ENCODE data around the gene FHOD1.

FHOD1 gene

DNA sequence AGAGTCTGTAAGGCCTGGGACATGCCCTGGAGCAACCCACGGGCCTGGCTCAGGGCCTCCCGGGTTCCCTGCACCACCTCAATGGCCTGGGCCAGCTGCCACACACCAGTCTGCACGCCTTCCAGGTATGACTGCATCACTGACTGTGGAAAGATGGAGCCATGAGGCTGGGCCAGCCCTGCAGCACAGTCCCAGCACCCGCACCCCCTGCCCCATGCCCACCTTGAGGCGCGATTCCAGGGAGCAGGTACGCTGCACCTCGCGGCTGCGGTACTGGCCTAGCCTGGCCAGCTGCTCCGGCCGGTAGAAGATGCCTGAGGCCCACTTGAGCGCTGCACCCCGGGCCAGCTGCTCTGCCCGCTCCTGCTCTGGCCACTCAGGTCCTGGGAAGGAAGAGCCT lies 58.5 kb downstream of the FHOD1 start:
- CTCF ChIA-PET, result interaction anchor here (1.1 to 2.8 kb wide), 6 partner anchors 11 to 228 kb away, joined by 3 to 17 read pairs (median 3); partner anchors contain the start of gene NOL3
- POLR2A ChIA-PET, result no interaction called here
- TF ChIP-seq, protein P1, sequence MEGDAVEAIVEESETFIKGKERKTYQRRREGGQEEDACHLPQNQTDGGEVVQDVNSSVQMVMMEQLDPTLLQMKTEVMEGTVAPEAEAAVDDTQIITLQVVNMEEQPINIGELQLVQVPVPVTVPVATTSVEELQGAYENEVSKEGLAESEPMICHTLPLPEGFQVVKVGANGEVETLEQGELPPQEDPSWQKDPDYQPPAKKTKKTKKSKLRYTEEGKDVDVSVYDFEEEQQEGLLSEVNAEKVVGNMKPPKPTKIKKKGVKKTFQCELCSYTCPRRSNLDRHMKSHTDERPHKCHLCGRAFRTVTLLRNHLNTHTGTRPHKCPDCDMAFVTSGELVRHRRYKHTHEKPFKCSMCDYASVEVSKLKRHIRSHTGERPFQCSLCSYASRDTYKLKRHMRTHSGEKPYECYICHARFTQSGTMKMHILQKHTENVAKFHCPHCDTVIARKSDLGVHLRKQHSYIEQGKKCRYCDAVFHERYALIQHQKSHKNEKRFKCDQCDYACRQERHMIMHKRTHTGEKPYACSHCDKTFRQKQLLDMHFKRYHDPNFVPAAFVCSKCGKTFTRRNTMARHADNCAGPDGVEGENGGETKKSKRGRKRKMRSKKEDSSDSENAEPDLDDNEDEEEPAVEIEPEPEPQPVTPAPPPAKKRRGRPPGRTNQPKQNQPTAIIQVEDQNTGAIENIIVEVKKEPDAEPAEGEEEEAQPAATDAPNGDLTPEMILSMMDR (IDR thresholded peaks at IDR 0.05; ENCODE audit: control extremely low read depth, extremely low read depth, low read depth, missing control alignments), result no peak
- DNase-seq (ENCODE audit: extremely low spot score), result no peak

DNA sequence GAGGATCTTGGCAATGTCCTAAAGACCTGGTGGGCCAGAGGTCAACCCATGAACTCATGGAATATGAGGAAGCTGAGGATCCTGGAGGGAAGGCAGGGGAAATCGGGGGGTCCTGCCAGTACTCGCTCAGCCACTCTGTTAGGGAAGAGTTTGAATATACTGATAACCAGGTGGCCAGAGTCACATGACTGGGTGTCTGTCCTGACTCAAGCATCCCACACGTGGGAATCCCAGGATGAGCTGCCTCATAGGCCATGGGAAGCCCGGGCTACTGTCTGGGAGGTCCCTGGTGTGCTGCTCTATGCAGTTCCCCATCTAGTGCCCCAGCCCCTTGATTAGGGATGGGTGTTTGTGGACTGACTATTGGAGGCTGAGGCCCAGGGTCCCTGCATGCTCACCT lies 59.0 kb downstream of the FHOD1 start:
- ChIA-PET CTCF (interaction anchor here (1.1 to 4.3 kb wide), 5 partner anchors 13 to 228 kb away, joined by 3 to 45 read pairs (median 17); partner anchors contain the start of gene NOL3), POLR2A (no interaction called here)
- no peak for DNase-seq (ENCODE audit: extremely low spot score)
- TF ChIP-seq, protein P1 (IDR thresholded peaks at IDR 0.05; ENCODE audit: control extremely low read depth, extremely low read depth, low read depth, missing control alignments), result no peak

DNA sequence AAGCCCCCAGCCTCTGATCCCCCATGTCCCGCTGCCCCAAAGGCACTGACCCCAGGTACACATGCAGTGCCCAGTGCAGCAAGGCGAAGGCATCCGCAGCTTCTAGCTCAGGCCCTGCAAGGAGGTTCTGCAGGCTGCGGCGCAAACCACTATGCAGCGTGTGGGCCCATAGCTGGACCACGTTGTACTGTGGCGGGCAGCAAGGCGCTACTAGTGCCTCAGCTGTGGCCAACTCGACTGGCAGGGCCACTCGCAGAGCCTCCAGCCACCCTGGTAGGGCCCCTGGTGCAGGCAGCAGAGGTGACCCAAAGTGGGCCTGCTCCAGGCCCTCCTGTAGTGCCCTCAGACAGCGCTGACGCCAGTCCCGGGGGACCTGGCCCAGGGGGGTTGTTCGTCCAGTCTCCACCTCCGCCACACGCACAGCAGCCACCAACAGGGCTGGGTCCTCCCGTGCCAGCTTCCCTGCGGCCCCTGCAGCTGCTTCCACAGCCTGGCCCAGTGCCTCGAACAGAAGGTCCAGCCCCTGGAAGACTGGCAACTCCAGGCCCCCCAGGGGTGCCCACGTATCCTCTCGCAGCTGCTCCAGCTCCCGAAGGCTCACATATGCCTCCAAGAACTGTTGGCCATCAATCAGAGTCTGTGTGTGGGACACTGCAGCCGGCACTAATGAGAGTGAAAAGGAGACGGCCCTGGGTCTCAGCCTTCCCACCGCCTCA lies 59.9 kb downstream of the FHOD1 start:
- CTCF ChIA-PET, result interaction anchor here (1.3 to 4.3 kb wide), 6 partner anchors 12 to 212 kb away, joined by 3 to 45 read pairs (median 12); partner anchors contain the start of gene NOL3
- TF ChIP-seq, protein P1 (IDR thresholded peaks at IDR 0.05; ENCODE audit: control extremely low read depth, extremely low read depth, low read depth, missing control alignments), result no peak
- POLR2A ChIA-PET, result no interaction called here
- DNase-seq (ENCODE audit: extremely low spot score), result no peak

DNA sequence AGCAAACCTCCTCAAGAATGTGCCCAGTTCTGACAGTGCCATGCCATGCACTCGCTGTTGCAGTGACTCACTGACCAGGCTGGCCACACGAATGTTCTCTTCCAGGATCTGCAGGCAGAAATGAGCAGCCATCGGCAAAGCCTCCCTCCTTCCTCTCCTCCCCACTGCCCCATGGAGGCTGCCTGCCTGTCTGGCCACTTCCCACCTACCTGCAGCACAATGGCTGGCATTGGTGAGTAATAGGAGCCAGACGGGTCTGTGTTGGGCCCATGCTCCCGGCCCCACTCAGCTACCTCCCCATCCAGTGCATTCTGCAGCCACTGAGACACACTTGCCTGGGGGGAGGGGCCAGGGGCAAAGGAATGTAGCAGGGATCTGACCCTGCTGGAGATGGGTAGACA lies 60.7 kb downstream of the FHOD1 start:
- POLR2A ChIA-PET, result no interaction called here
- CTCF ChIA-PET, result interaction anchor here (1.4 to 4.3 kb wide), 8 partner anchors 12 to 222 kb away, joined by 3 to 45 read pairs (median 8); partner anchors contain the start of gene NOL3
- no peak for DNase-seq (ENCODE audit: extremely low spot score)
- TF ChIP-seq, protein P1 (IDR thresholded peaks at IDR 0.05; ENCODE audit: control extremely low read depth, extremely low read depth, low read depth, missing control alignments), result no peak

DNA sequence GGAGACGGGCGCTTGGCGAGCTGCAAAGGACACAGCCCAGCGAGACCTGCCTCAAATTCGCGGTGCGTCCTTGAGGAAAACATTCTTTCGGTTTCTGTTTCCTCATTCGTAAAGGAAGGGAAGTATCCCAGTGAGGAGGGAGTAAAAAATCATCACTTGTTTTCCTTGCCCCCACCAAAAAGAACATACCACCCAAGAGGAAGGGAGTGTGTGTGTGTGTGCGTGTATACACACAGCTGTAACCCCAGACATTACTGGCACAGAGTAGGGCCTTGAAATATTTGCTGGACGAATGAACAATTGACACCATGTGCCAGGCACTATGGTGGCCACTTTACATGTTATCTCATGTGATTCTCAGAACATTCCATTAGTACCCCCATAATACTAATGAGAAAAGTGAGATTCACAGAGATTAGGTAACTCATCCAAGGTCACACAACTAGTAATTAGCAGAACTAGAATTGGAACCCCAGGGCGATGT lies 61.6 kb downstream of the FHOD1 start:
- POLR2A ChIA-PET, result no interaction called here
- TF ChIP-seq, protein P1 (IDR thresholded peaks at IDR 0.05; ENCODE audit: control extremely low read depth, extremely low read depth, low read depth, missing control alignments), result no peak
- no peak for DNase-seq (ENCODE audit: extremely low spot score)
- CTCF ChIA-PET, result interaction anchor here (0.6 to 4.3 kb wide), 40 partner anchors 9 to 361 kb away, joined by 3 to 45 read pairs (median 5); partner anchors contain the start of genes B3GNT9, FHOD1, HSF4 and NOL3

DNA sequence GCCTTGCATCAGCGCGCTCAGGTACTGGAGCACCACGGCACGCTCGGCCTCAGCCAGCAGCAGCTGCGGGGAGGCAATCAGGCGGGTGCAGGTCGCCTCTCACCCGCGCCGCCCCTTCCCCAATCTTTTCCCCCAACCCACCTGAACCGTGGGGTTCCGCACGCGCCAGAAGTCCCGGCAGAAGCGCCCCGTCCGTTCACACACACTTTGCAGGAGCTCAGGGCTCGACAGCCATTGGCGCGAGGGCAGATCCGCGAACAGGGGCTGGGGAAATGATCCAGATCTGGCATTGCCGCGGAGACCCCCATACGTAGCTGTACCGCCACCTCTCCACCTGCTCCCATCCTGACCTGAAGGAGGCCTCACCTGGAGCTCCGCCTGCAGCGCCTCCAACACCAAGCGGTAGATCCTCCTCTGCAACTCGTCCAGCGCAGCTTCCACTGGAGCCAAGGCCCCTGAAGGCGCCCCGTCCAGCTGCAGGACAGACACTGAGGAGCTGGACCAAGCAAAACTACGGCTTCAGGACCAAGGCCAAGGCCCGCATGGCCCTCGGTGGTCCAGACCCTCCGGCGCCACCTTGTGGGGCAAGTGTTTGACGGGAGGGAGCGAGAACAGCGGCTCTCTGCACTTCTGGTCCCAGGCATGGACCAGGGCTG lies 62.2 kb downstream of the FHOD1 start:
- TF ChIP-seq, protein P1 (IDR thresholded peaks at IDR 0.05; ENCODE audit: control extremely low read depth, extremely low read depth, low read depth, missing control alignments), result peak; percentile 96
- peak; percentile 81 for DNase-seq (ENCODE audit: extremely low spot score)
- ChIA-PET CTCF (interaction anchor here (0.6 to 4.3 kb wide), 44 partner anchors 10 to 362 kb away, joined by 3 to 45 read pairs (median 5); partner anchors contain the start of genes B3GNT9, FHOD1, HSF4 and NOL3), POLR2A (no interaction called here)
